Activated T-cell treated with anti-CD3 and anti-CD28 coated beads for 1 hour (primary cell): ENCODE data around the gene KCNMB3.

Source experiments
- DNase-seq: peaks from one replicate; pipeline ENCODE4 v3.0.0-alpha.2; 2020; ENCODE audit warnings: low read depth

KCNMB3 gene

GRCh38 chr3:179196098-179196497 is 54.8 kb downstream of the KCNMB3 start:
- DNase-seq, result no peak

- no peak for DNase-seq
These were observed 56.0 kb downstream of the KCNMB3 start for GRCh38 chr3:179194931-179195330.
